K562 (cell line): ENCODE results near the gene TLDC2. TPM values are rescaled to one million over a fixed set of nuclear protein-coding genes. Genes with fewer than 3 reads are reported as not detected.

Experiments used
- ATAC-seq: fragments of 200-7000 bp; cut with Tn5 transposase; 3 replicates; pipeline ENCODE4 v1.9.1; 2020; ENCODE audit warnings: moderate library complexity
- BruUV-seq: library from RNA; stranded (reverse); fragments of 400-500 nt; replicated peaks from 2 replicates; lab custom pipeline; 2021; lab: Mats Ljungman, UMichigan
- CTCF ChIA-PET: fragments of 300-600 bp; formaldehyde crosslinking; extraction: SDS; loops from one replicate; lab custom pipeline; 2021; ENCODE audit warnings: low intra/inter-chr PET ratio; lab: Yijun Ruan, JAX
- POLR2A ChIA-PET: fragments of 300-600, 350-650 bp; sonication (Branson Sonifier 250); formaldehyde crosslinking; extraction: SDS; loops from one replicate; lab custom pipeline; 2021; ENCODE audit warnings: antibody characterized with exemption, inconsistent platforms; lab: Yijun Ruan, JAX
- DNase-seq, 4 experiments: peaks; one replicate each; pipeline versions ENCODE4 v3.0.0 to v3.0.0-alpha.2; 2011 to 2018; ENCODE audit warnings: low spot score in 3 of 4, mixed read lengths in 3 of 4; ENCODE audit errors: extremely low read depth in 1 of 4
- FAIRE-seq: peaks from 2 replicates; lab custom pipeline; 2011; peaks lifted over from hg19 to GRCh38; lab: Jason Lieb, UNC
- H2AFZ ChIP-seq: 2 replicates; pipeline ENCODE4 v1.6.0; 2011; ENCODE audit warnings: low read depth, low read length, control low read depth, inconsistent platforms
- H3K27ac ChIP-seq: fragments of 200-600 bp; 3 replicates; pipeline ENCODE4 v1.8.0; 2011; ENCODE audit warnings: low read depth, mild to moderate bottlenecking, control low read depth, inconsistent platforms, low read length, moderate library complexity, mixed read lengths; ENCODE audit errors: extremely low read depth
- H3K27me3 ChIP-seq, 2 experiments: fragments of 300-600 bp in 1 of 2; 2 replicates in 1 of 2; 3 replicates in 1 of 2; pipeline versions ENCODE4 v1.6.0 to v1.8.0; 2011; ENCODE audit warnings: inconsistent platforms in 2 of 2, low read length in 2 of 2, mild to moderate bottlenecking in 1 of 2, mixed read lengths in 1 of 2, moderate library complexity in 1 of 2; ENCODE audit not compliant: control insufficient read depth in 2 of 2, insufficient read depth in 2 of 2
- H3K36me3 ChIP-seq: fragments of 300-600 bp; 3 replicates; pipeline ENCODE4 v1.8.0; 2011; ENCODE audit warnings: mild to moderate bottlenecking, low read length, inconsistent platforms; ENCODE audit not compliant: control insufficient read depth, insufficient read depth
- H3K4me1 ChIP-seq, 2 experiments: fragments of 200-600 bp in 1 of 2; replicated peaks in 1 of 2; 2 replicates in 1 of 2; 3 replicates in 1 of 2; pipeline versions ENCODE4 v1.5.1 to v1.8.0; 2011; ENCODE audit warnings: inconsistent platforms in 2 of 2, low read length in 2 of 2, mild to moderate bottlenecking in 1 of 2, mixed read lengths in 1 of 2, moderate library complexity in 1 of 2; ENCODE audit not compliant: control insufficient read depth in 2 of 2, insufficient read depth in 2 of 2
- H3K4me2 ChIP-seq: 2 replicates; pipeline ENCODE4 v1.6.1; 2011; ENCODE audit warnings: low read length, control low read depth, inconsistent platforms, mixed read lengths; ENCODE audit not compliant: insufficient read depth
- H3K4me3 ChIP-seq: fragments of 200-600 bp; sonication (generic), shearing (Covaris generic); 2 replicates; pipeline ENCODE4 v1.5.1; 2016; ENCODE audit warnings: control low read depth, inconsistent platforms
- H3K79me2 ChIP-seq: fragments of 200-600 bp; 3 replicates; pipeline ENCODE4 v1.8.0; 2011; ENCODE audit warnings: low read length, inconsistent platforms; ENCODE audit not compliant: control insufficient read depth, insufficient read depth
- H3K9ac ChIP-seq, 2 experiments: 2 replicates each; pipeline versions ENCODE4 v1.6.0 to v1.6.1; 2011; ENCODE audit warnings: low read depth in 2 of 2, low read length in 2 of 2, control low read depth in 1 of 2, inconsistent platforms in 1 of 2, mild to moderate bottlenecking in 1 of 2, mixed read lengths in 1 of 2; ENCODE audit not compliant: insufficient read depth in 1 of 2
- H3K9me1 ChIP-seq: one replicate; pipeline ENCODE4 v1.6.0; 2011; ENCODE audit warnings: inconsistent platforms, mild to moderate bottlenecking, low read length, moderate library complexity; ENCODE audit not compliant: control insufficient read depth, insufficient read depth
- H3K9me3 ChIP-seq: replicated peaks from 2 replicates; pipeline ENCODE4 v1.5.1; 2011; ENCODE audit warnings: low read depth, low read length, inconsistent platforms; ENCODE audit not compliant: control insufficient read depth, insufficient read depth
- H4K20me1 ChIP-seq: replicated peaks from 2 replicates; pipeline ENCODE4 v1.6.1; 2011; ENCODE audit warnings: low read length, inconsistent platforms, mixed read lengths; ENCODE audit not compliant: control insufficient read depth, insufficient read depth
- BCOR ChIP-seq: fragments of 450-650 bp; IDR thresholded peaks from 2 replicates; pipeline ENCODE4 v1.6.1; 2016
- ERF ChIP-seq: fragments of 450-650 bp; formaldehyde crosslinking; IDR thresholded peaks from 2 replicates; pipeline ENCODE4 v1.4.0; 2020; ENCODE audit warnings: mild to moderate bottlenecking, mixed read lengths
- ETV5 ChIP-seq: sonication (generic); formaldehyde crosslinking; IDR thresholded peaks from 2 replicates; pipeline ENCODE4 v1.4.0; 2020; ENCODE audit warnings: low read depth, mild to moderate bottlenecking, missing genetic modification reagents
- IRF1 ChIP-seq: sonication (generic); formaldehyde crosslinking; IDR thresholded peaks from 2 replicates; pipeline ENCODE4 v1.8.0; 2022; ENCODE audit warnings: missing genetic modification reagents, mild to moderate bottlenecking, borderline replicate concordance
- MTA1 ChIP-seq: fragments of 450-650 bp; IDR thresholded peaks from 2 replicates; pipeline ENCODE4 v1.6.1; 2017; ENCODE audit warnings: borderline replicate concordance
- NBN ChIP-seq: fragments of 450-650 bp; IDR thresholded peaks from 2 replicates; pipeline ENCODE4 v1.6.1; 2016; ENCODE audit warnings: low read depth, mild to moderate bottlenecking
- NCOA2 ChIP-seq, 2 experiments: fragments of 450-650 bp; IDR thresholded peaks; 2 replicates each; pipeline ENCODE4 v1.6.1; 2018; ENCODE audit warnings: mild to moderate bottlenecking in 2 of 2, moderate library complexity in 1 of 2; ENCODE audit not compliant: partially characterized antibody in 2 of 2
- NCOA4 ChIP-seq: fragments of 450-650 bp; IDR thresholded peaks from 2 replicates; pipeline ENCODE4 v1.6.1; 2018; ENCODE audit warnings: mild to moderate bottlenecking; ENCODE audit not compliant: partially characterized antibody
- NFIX ChIP-seq: fragments of 250-450 bp; sonication (Bioruptor Pico); IDR thresholded peaks from 2 replicates; pipeline ENCODE4 v1.4.0; 2020; ENCODE audit warnings: low read depth, mild to moderate bottlenecking, moderate library complexity
- NR1H2 ChIP-seq: sonication (generic); formaldehyde crosslinking; IDR thresholded peaks from 2 replicates; pipeline ENCODE4 v1.4.0; 2020; ENCODE audit warnings: mild to moderate bottlenecking, missing genetic modification reagents
- PCBP1 ChIP-seq: fragments of 200-400 bp; formaldehyde crosslinking; IDR thresholded peaks from 2 replicates; pipeline ENCODE4 v1.6.1; 2018; ENCODE audit warnings: mild to moderate bottlenecking, low read depth, low read length; ENCODE audit not compliant: poor library complexity, severe bottlenecking
- PML ChIP-seq: IDR thresholded peaks from 2 replicates; pipeline ENCODE4 v1.6.1; 2012; ENCODE audit warnings: low read length, inconsistent platforms
- POLR2H ChIP-seq: IDR thresholded peaks from 2 replicates; pipeline ENCODE4 v1.6.1; 2016; ENCODE audit warnings: missing genetic modification characterization, low read depth, mild to moderate bottlenecking, control low read depth, missing compliant biosample characterization, moderate library complexity
- RBM25 ChIP-seq: fragments of 200-400 bp; formaldehyde crosslinking; IDR thresholded peaks from 2 replicates; pipeline ENCODE4 v1.6.1; 2018; ENCODE audit warnings: low read length, low read depth, moderate library complexity; ENCODE audit not compliant: severe bottlenecking
- TEAD1 ChIP-seq, 2 experiments: fragments of 450-650 bp in 1 of 2; sonication (generic) in 1 of 2; formaldehyde crosslinking; IDR thresholded peaks; 2 replicates each; pipeline versions ENCODE4 v1.4.0 to v1.8.0; 2020 to 2022; ENCODE audit warnings: mild to moderate bottlenecking in 2 of 2, missing genetic modification reagents in 1 of 2
- ZNF121 ChIP-seq: sonication (generic); formaldehyde crosslinking; conservative IDR thresholded peaks from 2 replicates; pipeline ENCODE4 v1.8.0; 2022; ENCODE audit warnings: missing genetic modification reagents
- WGBS: fragments of 100-300 bp; shearing (Covaris generic); methylation state at CpG from one replicate; pipeline ENCODE4 v1.1.6; 2016; ENCODE audit warnings: low coverage, mixed read lengths; ENCODE audit not compliant: insufficient coverage; ENCODE audit errors: missing lambda C conversion rate; 5-methylcytosine and 5-hydroxymethylcytosine counted together
- in situ Hi-C: fragments of 300-500 bp; cut with MboI; formaldehyde crosslinking; loops from 4 replicates; pipeline ENCODE4 v1.15.0; 2018; ENCODE audit warnings: inconsistent platforms, mixed read lengths
- intact Hi-C: fragments of 100-400 bp; cut with micrococcal nuclease; formaldehyde crosslinking; loops from 2 replicates; pipeline ENCODE4 v1.14.2; 2022
- polyA plus RNA-seq, 8 experiments: library from polyadenylated mRNA; depleted of rRNA in 4 of 8; stranded (reverse) in 5 of 8; unstranded in 3 of 8; fragments of >200 nt; fragmentation: Nextera tagmentation in 2 of 8; fragmentation: Illumina TruSeq in 1 of 8; extraction: Ambion mirVana in 2 of 8; extraction: Trizol in 1 of 8; gene quantifications; 2 replicates each; pipeline versions ENCODE4 v1.2.1 to v1.2.3, GENCODE V29; 2011 to 2014; ENCODE audit warnings: inconsistent platforms in 1 of 8, missing spikeins in 1 of 8
- total RNA-seq, 7 experiments: library from RNA; depleted of rRNA in 6 of 7; stranded (reverse); fragments of >200 nt in 6 of 7; fragmentation: Illumina TruSeq in 2 of 7; extraction: Trizol in 2 of 7; gene quantifications; 2 replicates each; pipeline versions ENCODE4 v1.2.1 to v1.2.3, GENCODE V29; 2011 to 2021; ENCODE audit warnings: low replicate concordance in 1 of 7

Gene TLDC2
- total and polyA plus RNA-seq, 9 of the 15 experiments (the other 6 are each of a cell fraction or from before 2014, with no cell fraction given), result not detected

- TF ChIP-seq IRF1 (CRISPR knock-in tag) (no peak), NFIX (CRISPR knock-in tag) (no peak), PCBP1 (no peak)
- TF ChIP-seq, all 486 proteins: peak for 0
Observed at GRCh38 chr20:36908603-36909002, 32.7 kb downstream of the TLDC2 start (continued).

- POLR2A ChIA-PET, result no interaction called here
- peaks cover 6% of the 10 kb centered on the region; the same call in 1 of the 3 replicates for H3K36me3 ChIP-seq
- ATAC-seq, result no peak
- no peak for TF ChIP-seq ETV5 (CRISPR knock-in tag)
- TF ChIP-seq PML, result no peak
- TF ChIP-seq ZNF121, result peak; percentile 89
- no peak for TF ChIP-seq NBN
- peak; percentile 35 for TF ChIP-seq RBM25
- no peak for TF ChIP-seq MTA1
- TF ChIP-seq ERF, result no peak
- TF ChIP-seq TEAD1 (CRISPR knock-in tag; IDR thresholded peaks at IDR 0.05), result no peak
- TF ChIP-seq NCOA2 (IDR thresholded peaks at IDR 0.05; ENCODE audit: partially characterized antibody in 2 of 2), result no peak
- TF ChIP-seq NCOA4, result no peak
- TF ChIP-seq POLR2H (tag), result no peak
- TF ChIP-seq BCOR, result no peak
- no peak for TF ChIP-seq NR1H2 (CRISPR knock-in tag)
- TF ChIP-seq, all 486 proteins: peak for 2
- Histone ChIP-seq H3K4me1 (no peaks in the 10 kb centered on the region), H3K4me2 (no peak overlapping the region), H3K9me3 (no peaks in the 10 kb centered on the region), H4K20me1 (no peaks in the 10 kb centered on the region), H3K9me1 (no peaks in the 10 kb centered on the region), H3K4me3 (no peak overlapping the region), H3K27ac (no peak overlapping the region), H3K9ac (no peak overlapping the region), H3K79me2 (no peaks in the 10 kb centered on the region), H3K27me3 (no peaks in the 10 kb centered on the region), H2AFZ (no peak overlapping the region)
- intact Hi-C loops (no loop called here), in situ Hi-C loops (no loop called here)
- no TSS peak for BruUV-seq
- no peak for DNase-seq
- FAIRE-seq, result no peak
- CTCF ChIA-PET, result no interaction called here
- WGBS, result 96% methylated on average over 2 of the region's 2 CpGs
Observed at GRCh38 chr20:36916199-36916598, 40.3 kb downstream of the TLDC2 start.
